Heart left ventricle (tissue), 13 donors: ENCODE measurements around the gene RASA4B.
"Not testable (repeated sequence)": the region's sequence is repeated elsewhere in the genome, so short reads cannot be mapped to it uniquely, and the experiment has no call there.

Source experiments
- CTCF ChIP-seq, 12 donors: fragments of 200-600 bp; sonication (generic) in 4 of 12; IDR thresholded peaks; one replicate each; pipeline versions ENCODE4 v1.5.0 to v1.8.0; 2018 to 2022; ENCODE audit warnings: antibody characterized with exemption in 12 of 12, mild to moderate bottlenecking in 5 of 12
- POLR2A ChIP-seq, 2 donors: fragments of 450-650 bp; IDR thresholded peaks; one replicate each; pipeline ENCODE4 v1.6.1; 2017; ENCODE audit warnings: antibody characterized with exemption in 2 of 2, mild to moderate bottlenecking in 2 of 2, moderate library complexity in 2 of 2
- donor health status: ischemic (EF 13 %, LVEDD 7.1; RV severe dilation, severe dysfunction).
- donor health status: DM: no; HTN: yes; CAD: no.
- donor health status: DM: no; HTN: no; CAD: no.
- donor health status: ischemic (EF 25% LVEDD 6.9; RV normal size, moderate dysfunction).
- donor health status: ischemic (EF 25% LVEDD 5.7; RV mildly dilated, moderate dysfunction).
- donor health status: ischemic (EF 35%, LVEDD 5.7; RV mildly dilated, moderate dysfunction).
- donor health status: nonischemic (EF 11% LVEDD 7.7; RV severe dilation, severe dysfunction).
- donor health status: DM: yes; HTN: yes; CAD: no.
- donor health status: PGD.
- donor health status: ischemic (EF 29% LVEDD 5.4; RV normal size, mild dysfunction).
- donor health status: nonischemic (EF 23%, LVEDD 6.1; RV moderate dilation, normal function).

GRCh38 chr7:102531583-102531982 is 14.0 kb upstream of the RASA4B start:
- TF ChIP-seq CTCF, POLR2A (IDR thresholded peaks at IDR 0.05): not testable (repeated sequence)
